ENCODE data around the gene ASIC2.

ASIC2 gene

DNA sequence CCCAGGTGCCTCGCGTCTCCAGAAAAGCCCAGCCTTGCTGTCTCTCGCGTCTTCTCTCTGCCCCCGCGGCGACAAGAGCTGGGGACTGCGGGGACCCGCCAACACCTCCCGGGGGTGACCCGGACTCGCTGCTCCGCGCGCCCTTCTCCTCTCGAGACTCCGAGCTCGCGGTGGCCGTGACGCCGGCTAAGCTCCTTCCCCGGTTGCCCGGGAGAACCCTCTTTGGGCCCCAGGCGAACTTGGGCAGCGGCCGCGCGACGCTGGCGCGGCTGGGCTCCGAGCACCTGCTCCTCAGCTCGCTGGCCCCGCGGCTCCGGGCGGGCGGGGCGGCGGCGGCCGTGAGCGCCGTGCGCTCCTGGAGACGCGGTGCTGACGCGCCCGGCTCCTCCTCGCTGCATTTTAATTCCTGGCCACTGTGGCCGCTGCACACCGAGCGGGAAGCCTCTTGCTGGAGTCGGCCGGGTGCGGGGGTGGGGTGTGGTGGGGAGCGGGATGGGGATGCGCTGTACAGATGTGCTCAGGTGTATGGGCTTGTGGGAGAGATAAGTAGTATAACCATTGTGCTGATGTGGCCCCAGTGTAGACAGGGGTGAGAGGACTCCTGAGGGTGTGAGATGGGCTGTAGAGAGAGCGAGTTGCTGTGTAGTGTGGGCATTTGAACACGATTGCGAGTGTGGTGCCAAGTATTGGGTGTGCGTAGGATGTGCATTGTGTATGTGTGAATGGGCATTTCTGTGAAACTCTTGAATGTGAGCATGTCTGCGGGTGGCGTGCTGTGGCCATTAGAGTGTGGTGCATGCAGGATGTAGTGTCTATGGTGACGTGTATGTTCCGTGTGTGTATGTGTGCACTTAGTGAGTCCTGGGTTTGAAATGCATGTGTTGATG lies at the start of gene ASIC2:
Gene ASIC2 (minus strand): TSS at position 315 of the 887 bp plus-strand sequence.
- DNase-seq = no peak

- DNase-seq = peak; percentile 72
Observed at GRCh38 chr17:33342025-33342424, 48.9 kb upstream of the ASIC2 start.

- DNase-seq = no peak
Observed at GRCh38 chr17:33338242-33338641, 45.1 kb upstream of the ASIC2 start.

DNA sequence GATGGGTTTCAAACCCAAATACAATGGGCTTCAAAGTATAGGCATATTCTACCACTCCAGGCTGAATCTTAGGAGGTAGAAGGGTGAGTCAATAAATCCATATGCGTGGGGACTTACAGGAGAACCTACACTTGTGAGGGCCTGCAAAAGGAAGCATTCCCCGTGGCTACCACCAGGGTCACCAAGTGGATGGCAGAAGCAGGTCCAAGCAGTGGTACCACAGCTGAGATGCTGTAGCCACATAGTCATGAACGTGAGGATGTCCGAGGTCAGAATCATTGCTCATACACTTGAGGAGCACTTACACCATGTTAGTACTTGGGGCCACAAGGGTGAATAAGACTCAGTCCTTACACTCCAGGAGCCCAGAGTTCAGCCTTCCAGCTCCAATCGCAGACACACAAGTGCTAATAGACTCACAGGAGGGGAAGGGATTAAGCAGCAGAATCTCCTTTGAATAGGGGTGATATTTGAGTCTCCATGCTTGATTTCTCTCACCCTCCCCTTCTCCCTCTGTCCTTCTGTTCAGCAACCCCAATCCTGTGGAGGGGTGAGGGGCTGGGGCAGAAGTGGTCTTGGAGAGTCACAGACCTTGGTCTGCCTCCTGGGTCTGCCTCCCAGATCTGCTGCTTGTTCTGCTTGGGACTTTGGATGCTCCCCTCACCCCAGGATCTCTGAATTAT lies 42.5 kb upstream of the ASIC2 start:
- no peak for DNase-seq

DNA sequence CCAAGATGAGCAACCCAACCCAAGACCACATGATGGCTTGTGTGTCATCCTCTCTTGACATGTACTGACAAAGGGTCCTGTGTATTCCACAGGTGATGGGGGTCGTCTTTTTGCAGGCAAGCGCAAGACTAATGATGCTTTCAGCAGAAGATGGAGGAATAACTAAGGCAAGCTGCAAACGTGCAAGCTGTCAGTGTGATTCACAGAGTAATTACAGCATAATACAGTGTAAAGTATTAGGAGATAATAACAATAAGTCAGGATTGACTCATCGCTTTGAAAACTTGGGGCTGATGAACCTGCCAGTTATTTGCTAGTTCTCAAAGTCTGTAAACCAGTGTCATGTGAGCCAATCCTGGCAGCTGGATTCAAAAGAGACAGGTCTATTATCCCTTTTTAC lies 41.6 kb upstream of the ASIC2 start:
- DNase-seq = no peak

DNA sequence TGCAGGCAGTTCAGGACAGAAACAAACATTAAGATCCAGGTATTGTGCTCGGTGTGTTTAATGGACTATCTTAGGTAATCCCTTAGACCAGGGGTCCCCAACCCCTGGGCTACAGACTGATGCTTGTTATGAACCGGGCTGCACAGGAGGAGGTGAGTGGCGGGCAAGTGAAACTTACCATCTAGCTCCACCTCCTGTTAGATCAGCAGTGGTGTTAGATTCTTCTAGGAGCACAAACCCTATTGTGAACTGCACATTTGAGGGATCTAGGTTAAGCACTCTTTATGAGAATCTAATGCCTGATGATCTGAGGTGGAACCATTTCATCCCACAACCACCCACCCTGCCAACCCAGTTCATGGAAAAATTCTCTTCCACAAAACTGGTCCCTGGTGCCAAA lies 37.8 kb upstream of the ASIC2 start:
- no peak for DNase-seq

DNA sequence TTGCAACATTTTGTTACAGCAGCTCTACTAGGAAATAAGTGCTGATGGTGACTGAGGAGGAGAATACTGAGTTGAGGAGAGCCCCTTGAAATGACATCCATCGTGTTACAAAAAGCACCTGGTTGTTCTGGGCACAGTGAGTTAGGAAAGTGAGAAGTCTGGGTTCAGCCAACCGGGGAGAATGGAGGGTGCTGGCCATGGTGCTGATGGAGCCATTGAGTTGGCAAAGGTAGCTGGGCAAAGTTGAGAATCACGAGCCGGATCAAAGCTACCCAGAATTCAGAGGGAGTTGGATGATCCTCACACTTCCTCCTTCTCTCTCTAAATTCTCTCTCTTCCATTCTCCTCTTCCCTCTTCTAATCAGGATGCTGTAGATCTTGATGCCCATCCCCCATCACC lies 35.0 kb upstream of the ASIC2 start:
- DNase-seq = no peak

GRCh38 chr17:33324736-33325135 lies 31.6 kb upstream of the ASIC2 start:
- DNase-seq = no peak

GRCh38 chr17:33322063-33322462 lies 29.0 kb upstream of the ASIC2 start:
- no peak for DNase-seq

GRCh38 chr17:33318241-33318640 lies 25.1 kb upstream of the ASIC2 start:
- no peak for DNase-seq

DNA sequence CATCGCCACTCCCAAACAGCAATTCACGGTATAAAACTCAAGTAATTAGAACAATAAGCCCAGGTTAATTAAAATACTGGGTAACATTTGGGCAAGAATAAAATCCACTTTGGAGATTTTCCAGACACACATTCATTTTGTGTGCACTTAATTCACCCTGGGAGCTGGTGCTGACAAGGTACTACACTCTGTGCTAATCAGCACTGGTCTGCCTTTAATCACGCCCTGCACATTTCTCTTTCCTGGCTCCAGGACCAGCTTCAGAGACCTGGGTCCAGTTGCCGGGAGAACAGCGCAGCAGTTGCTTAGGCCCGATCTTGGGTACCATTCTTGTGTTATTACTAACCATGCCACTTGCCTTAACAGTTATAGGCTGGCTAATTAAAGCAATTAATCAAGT lies 23.7 kb upstream of the ASIC2 start:
- DNase-seq = no peak

DNA sequence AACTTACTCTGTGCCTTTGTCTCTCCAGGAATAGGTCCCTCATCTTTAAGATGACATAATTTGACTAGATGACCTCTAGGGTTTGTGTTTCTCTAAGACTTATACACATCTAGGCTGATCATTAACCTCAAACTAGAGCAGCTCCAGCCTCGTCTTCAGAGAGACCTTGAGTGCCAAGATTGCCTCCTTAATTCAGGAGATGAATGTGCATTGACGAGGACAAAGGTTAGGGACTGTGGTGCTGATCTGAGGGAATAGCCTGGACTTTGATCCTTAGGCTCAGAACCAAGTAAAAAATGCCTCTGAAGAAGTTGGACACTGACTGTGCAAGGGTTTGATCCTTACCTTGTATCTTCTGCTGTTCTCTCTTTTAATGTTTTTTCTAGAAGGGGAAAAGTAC lies 17.2 kb upstream of the ASIC2 start:
- no peak for DNase-seq

DNA sequence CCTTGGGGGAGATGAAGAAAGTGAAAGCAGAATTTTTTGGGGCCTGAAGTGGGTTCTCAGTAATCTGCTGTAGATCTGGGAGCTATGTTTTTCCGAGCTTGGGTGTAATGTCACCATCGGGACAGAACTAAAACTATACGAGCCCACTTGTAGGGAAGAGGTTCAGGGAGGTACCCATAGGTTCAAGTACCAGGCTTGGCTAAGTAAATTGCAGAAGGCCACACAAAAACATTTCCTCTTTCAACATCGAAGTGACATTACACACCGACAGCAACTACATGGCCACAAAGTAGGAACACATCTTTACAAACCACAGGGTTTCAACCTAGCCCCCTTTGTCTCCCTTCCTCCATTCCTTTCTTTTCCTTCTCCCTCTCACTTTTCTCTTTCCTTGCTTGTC lies 10.2 kb upstream of the ASIC2 start:
- DNase-seq = no peak

GRCh38 chr17:33302394-33302793 lies 9.3 kb upstream of the ASIC2 start:
- no peak for DNase-seq

DNA sequence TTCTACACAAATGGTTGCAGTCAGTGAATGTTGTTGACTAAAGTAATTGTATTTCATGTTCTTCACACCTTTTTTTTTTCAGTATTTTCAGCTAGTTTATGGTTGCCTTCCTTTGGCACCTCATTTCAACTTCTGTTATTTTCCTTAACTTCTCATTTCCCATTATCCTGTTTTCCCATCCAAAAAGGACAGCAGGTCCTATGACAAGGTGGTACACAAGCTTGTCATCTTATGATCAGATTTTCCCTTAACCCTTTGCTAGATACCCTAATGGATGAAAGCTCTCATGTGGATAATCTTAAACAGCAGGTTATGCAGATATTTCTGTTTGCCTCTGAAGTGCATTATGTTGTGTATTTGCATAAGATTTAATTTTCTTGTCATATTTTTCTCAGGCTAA lies 7.1 kb upstream of the ASIC2 start:
- DNase-seq = no peak

DNA sequence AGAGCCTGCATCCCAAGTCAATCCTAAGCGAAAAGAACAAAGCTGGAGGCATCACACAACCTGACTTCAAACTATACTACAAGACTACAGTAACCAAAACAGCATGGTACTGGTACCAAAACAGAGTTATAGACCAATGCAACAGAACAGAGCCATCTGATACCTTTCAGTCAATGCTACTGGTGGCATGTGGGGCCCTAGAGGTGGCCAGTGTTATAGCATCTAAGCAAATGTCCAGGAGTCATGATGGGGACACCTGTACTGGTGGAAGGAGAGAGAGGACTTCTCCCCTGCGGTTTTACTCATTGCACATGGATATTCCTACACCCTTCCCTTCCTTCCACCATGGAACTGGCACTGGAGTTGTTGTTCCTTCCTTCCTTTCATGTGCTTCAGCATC lies 6.0 kb upstream of the ASIC2 start:
- DNase-seq = no peak

DNA sequence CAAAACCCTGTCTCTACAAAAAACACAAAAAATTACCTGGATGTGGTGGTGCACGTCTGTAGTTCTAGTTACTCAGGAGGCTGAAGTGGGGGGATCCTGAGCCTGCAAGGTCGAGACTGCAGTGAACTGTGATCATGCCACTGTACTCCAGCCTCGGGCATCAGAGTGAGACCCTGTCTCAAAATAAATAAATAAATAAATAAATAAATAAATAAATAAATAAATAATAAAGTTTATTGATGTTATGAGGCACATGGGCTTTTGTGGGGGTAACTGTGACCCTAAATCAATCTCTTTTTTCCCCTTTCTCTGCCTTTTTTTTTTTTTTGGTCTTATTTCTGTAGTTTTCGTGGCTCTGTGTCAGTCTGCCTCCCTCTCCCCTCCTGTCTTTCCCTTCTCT lies 4.5 kb upstream of the ASIC2 start:
- no peak for DNase-seq

DNA sequence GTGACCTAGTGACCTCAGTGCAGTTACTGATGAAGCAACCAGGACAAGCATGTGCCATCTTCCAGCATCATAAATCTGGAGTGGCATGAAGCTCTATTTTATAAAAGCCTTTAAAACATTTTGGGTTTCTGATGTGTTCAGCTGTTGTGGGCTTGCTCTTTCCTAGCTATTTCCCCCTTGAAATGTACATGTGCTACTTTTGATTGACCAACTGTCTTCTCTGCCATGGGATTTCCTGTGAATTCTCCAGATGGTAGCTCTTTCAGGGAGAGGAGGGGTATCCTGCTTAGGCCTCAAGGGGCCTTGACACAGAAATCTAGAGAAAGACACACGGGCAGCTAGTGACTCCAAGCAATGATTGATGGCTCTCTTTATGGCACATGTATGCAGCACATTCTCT lies 1.9 kb upstream of the ASIC2 start:
- DNase-seq = no peak

GRCh38 chr17:33292201-33292980 lies 704 bp downstream of the ASIC2 start:
- DNase-seq = no peak

DNA sequence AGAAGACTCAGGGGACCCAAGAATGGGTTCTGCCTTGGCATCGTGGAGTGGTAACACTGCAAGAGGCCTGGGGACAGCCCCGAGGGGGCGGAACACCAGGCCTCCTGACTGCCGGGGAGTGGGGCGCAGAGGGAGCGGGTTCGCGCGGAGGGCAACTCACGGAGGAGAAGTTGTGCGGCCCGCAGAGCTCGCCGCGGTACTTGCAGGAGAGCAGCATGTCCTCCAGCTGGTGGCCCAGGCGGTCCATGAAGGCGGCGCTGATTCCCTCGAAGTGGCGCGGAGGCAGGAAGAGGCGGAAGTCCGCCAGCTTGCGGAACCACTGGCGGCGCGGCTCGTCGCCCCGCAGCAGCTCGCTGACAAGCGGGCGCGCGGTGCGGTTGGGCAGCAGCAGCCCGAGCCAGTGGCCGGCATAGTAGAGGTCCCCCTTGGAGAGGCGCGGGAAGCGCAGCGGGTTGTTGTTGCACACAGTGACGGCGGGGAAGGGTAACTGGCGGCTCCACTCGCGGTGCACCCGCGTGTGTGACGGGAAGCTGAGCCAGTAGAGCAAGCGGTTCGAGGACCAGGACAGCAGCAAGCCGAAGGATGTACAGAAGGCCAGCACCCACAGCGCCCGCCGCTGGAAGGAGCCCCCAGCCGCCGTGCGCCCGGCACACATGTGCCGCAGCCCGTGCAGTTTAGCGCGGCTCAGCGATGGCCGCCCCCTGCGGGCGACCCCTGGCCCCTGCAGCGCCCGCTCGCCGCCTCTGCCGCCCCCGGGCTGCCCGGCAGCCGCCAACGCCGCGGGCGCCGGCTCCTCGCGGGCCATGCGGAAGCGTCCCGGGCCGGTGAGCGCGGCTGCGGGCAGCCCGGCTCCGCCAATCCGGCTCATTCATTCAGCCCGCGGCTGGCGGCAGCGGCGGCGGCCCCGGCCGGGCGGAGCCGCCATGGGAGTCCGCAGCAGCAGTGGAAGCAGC lies 1.6 kb downstream of the ASIC2 start:
- no peak for DNase-seq

GRCh38 chr17:33290253-33290652 lies 2.8 kb downstream of the ASIC2 start:
- DNase-seq = no peak

DNA sequence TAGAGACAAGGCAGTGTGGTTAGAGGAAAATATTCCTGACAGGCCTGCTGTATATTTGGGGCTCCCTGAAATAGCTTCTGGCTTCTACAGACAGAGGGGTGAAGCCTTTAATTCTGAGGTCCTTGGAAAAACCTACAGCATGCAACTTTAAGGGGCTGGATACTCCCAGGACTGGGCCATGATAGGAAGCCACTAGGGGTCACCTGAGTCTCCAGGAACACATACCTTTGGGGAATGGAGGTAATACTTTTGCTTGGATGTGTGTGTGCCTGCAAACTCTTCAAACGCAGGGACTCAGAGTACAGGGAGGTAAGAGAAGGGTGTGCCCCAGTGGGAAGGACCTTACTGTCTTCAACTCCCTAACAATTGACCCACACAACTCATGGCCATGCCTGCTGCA lies 4.1 kb downstream of the ASIC2 start:
- DNase-seq = no peak
